ENCODE measurements around the gene TTC24.

TTC24 gene

DNA sequence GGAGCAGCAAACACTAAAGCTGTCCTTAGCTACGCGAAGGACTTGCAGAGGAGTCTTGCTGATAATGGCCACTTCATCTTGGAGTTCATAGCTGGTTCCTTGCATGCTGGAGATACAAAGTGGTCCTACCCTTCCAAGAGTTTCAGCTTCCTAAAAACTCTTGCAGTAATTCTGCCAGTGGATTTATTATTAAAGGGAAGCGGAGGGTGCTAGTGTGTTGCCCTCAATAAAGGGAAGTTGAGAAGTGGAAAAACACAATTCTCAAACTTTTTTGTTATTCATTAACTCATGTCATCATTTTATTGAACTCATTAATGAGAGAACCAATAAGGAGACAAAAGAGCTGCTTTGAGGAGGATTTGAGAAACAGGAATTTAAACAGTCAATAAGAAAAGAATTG, 33.1 kb downstream of the TTC24 start:
- TF ChIP-seq CTCF (IDR thresholded peaks at IDR 0.05; ENCODE audit: low read depth, low read length, missing control alignments), result no peak
- H3K4me3 ChIP-seq (replicated peaks; ENCODE audit: low read depth, low read length), result no peak overlapping the region
- DNase-seq (ENCODE audit: extremely low read depth, low read depth), result no peak

DNA sequence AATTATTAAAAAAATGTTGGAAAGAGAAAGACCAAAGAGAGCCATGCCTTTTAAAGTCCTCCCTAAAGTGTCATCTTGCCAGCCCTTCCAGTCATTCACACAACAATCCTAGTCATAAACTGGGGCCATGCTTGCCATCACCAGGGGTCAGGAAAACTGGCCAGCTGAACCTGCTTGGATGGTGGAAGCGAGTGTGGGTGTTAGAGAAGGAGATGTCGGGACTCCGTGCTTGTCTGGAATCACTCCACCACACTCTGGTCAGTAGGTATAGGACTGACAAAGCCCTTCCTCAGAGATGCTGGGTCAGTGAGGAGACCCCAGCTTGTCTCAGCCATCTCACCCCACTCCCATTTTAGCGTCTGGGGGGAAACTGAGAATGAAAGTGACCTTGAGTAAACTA, 36.4 kb downstream of the TTC24 start:
- no peak for DNase-seq (ENCODE audit: extremely low read depth, low read depth)
- H3K4me3 ChIP-seq (replicated peaks; ENCODE audit: low read depth, low read length), result no peak overlapping the region
- TF ChIP-seq CTCF (IDR thresholded peaks at IDR 0.05; ENCODE audit: low read depth, low read length, missing control alignments), result no peak

DNA sequence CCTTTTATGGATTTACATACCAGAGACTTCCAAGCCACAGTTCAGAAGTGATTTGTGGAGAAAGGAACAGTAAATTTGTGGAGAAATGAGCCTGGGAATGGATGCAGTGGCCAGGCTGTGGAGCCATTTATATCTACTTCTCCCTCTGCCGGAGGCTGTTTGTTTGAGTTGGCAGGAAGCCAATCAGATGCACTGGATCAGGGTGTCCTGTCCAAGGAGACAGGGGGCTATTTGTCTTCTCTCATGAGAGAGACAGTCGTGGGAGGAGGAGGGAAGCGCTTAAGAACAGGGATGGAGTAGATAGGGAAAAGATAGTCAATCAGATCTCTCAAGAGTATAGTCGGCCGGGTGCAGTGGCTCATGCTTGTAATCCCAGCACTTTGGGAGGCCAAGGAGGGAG, 36.9 kb downstream of the TTC24 start:
- no peak for DNase-seq (ENCODE audit: extremely low read depth, low read depth)
- H3K4me3 ChIP-seq (replicated peaks; ENCODE audit: low read depth, low read length), result no peak overlapping the region
- TF ChIP-seq CTCF (IDR thresholded peaks at IDR 0.05; ENCODE audit: low read depth, low read length, missing control alignments), result no peak

DNA sequence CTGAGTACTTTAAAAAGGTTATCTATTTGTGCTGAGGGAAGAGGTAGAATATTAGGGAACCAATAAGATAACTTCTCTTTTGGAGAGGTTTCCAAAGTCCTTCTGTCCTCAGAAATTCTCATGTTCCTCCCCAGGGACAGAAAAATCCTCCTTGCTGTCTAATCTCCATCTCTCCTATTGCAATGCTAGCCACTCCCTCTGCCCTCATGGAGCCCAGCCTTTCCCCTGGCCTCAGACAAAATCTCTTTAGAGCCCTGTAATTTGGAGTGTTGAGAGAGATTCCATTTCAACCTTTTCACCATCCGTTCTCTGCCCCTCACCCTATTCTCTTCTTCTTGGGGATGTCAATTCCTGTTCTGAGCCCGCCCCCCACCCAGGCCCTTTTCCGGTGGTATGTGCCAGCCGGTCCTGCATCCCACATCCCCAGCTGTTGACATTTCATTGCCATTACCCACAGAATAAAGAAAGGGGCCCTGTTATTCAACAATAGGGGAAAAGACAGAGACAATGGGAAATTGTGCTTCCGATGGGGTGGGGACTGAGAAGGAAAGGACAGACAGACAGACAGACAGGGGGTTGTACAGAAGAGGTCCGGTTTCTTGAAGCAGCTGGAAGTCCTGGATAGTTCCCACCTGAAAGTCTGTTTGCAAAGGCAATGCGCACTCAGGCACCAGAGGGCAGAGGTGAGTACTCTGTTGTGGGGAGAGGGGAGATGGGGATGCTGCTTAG, 39.5 kb downstream of the TTC24 start, which contains the start of gene HAPLN2:
Gene HAPLN2, plus strand, starts transcription at position 563 of the 729 bp plus-strand sequence. CDS start 4,076 bp downstream, outside the sequence.
- no peak within 1 kb of the TSS for H3K4me3 ChIP-seq (replicated peaks; ENCODE audit: low read depth, low read length)
- no peak for DNase-seq (ENCODE audit: extremely low read depth, low read depth)
- peak; percentile 57 for TF ChIP-seq CTCF (IDR thresholded peaks at IDR 0.05; ENCODE audit: low read depth, low read length, missing control alignments)

GRCh38 chr1:156619582-156619955, 40.0 kb downstream of the TTC24 start:
- H3K4me3 ChIP-seq (replicated peaks; ENCODE audit: low read depth, low read length), result no peak overlapping the region
- no peak for DNase-seq (ENCODE audit: extremely low read depth, low read depth)

DNA sequence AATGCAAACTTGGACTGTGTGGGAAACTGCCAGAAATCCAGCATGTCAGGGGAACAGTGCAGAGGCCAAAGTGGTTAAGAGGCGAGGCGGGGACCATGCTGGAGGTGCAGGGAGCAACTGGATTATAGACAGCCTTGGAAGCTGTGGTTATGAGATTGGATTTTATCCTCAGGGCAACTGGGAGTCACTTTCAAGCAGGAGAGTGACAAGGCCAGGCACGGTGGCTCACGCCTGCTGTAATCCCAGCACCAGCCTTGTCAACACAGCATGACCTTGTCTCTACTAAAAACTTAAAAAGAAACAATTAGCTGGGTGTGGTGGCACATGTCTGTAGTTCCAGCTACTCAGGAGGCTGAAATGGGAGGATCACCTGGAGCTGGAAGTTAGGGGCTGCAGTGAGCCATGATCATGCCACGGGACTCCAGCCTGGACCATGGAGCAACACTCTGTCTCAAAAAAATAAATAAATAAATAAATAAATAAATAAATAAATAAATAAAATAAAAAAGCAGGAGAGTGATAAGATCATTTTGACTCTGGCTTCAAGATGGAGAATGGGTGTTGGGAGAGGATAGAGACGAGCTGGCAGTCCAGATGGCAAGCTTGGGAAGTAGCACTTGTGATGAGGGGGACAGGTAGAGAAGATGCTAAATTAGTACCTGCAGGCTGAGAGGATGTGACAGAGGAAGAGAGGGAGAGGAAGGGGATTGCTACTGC, 43.2 kb downstream of the TTC24 start:
- no peak overlapping the region for H3K4me3 ChIP-seq (replicated peaks; ENCODE audit: low read depth, low read length)
- no peak for DNase-seq (ENCODE audit: extremely low read depth, low read depth)
- no peak for TF ChIP-seq CTCF (IDR thresholded peaks at IDR 0.05; ENCODE audit: low read depth, low read length, missing control alignments)

More at GRCh38 chr1:156619582-156619955, 40.0 kb downstream of the TTC24 start:
- TF ChIP-seq CTCF (IDR thresholded peaks at IDR 0.05; ENCODE audit: low read depth, low read length, missing control alignments), result no peak
